Trophoblast cell (in vitro differentiated cells and primary cell): ENCODE measurements around the gene CABCOCO1.

Source experiments
- DNase-seq, 2 donors: peaks; one replicate each; pipeline ENCODE4 v3.0.0-alpha.2; 2016
- H2AFZ ChIP-seq: 2 replicates; pipeline ENCODE4 v1.6.1; 2013; ENCODE audit warnings: low read length, moderate library complexity, mild to moderate bottlenecking; ENCODE audit not compliant: insufficient read depth, poor library complexity
- H2AK5ac ChIP-seq: 2 replicates; pipeline ENCODE4 v1.6.1; 2013; ENCODE audit warnings: mild to moderate bottlenecking, low read length
- H2BK120ac ChIP-seq: 2 replicates; pipeline ENCODE4 v1.6.1; 2013; ENCODE audit warnings: low read length, mild to moderate bottlenecking, moderate library complexity; ENCODE audit not compliant: insufficient read depth, poor library complexity
- H2BK12ac ChIP-seq: 2 replicates; pipeline ENCODE4 v1.6.1; 2013; ENCODE audit warnings: mild to moderate bottlenecking, low read length, moderate library complexity
- H2BK5ac ChIP-seq: 2 replicates; pipeline ENCODE4 v1.6.1; 2013; ENCODE audit warnings: low read length, low read depth, moderate library complexity, mild to moderate bottlenecking; ENCODE audit not compliant: poor library complexity
- H3K14ac ChIP-seq: 2 replicates; pipeline ENCODE4 v1.6.1; 2013; ENCODE audit warnings: mild to moderate bottlenecking, low read length
- H3K18ac ChIP-seq: 2 replicates; pipeline ENCODE4 v1.6.1; 2013; ENCODE audit warnings: mild to moderate bottlenecking, low read length
- H3K23ac ChIP-seq: 2 replicates; pipeline ENCODE4 v1.6.1; 2013; ENCODE audit warnings: low read length
- H3K27ac ChIP-seq: 2 replicates; pipeline ENCODE4 v1.5.1; 2013; ENCODE audit warnings: low read depth, mild to moderate bottlenecking, inconsistent platforms, low read length, moderate library complexity
- H3K27me3 ChIP-seq: 2 replicates; pipeline ENCODE4 v1.6.1; 2013; ENCODE audit warnings: inconsistent platforms, mild to moderate bottlenecking, low read length, moderate library complexity; ENCODE audit not compliant: insufficient read depth
- H3K36me3 ChIP-seq, 2 experiments: 1 replicate in 1 of 2; 2 replicates in 1 of 2; pipeline ENCODE4 v1.6.1; 2013; ENCODE audit warnings: low read length in 2 of 2, mild to moderate bottlenecking in 2 of 2, moderate library complexity in 1 of 2; ENCODE audit not compliant: insufficient read depth in 2 of 2, control insufficient read depth in 1 of 2
- H3K4ac ChIP-seq: 2 replicates; pipeline ENCODE4 v1.6.1; 2013; ENCODE audit warnings: low read depth, mild to moderate bottlenecking, low read length, moderate library complexity
- H3K4me1 ChIP-seq, 2 experiments: 1 replicate in 1 of 2; 2 replicates in 1 of 2; pipeline ENCODE4 v1.6.1; 2013; ENCODE audit warnings: low read length in 2 of 2, mild to moderate bottlenecking in 2 of 2, moderate library complexity in 1 of 2; ENCODE audit not compliant: insufficient read depth in 2 of 2, control insufficient read depth in 1 of 2
- H3K4me2 ChIP-seq: 2 replicates; pipeline ENCODE4 v1.6.1; 2013; ENCODE audit warnings: inconsistent platforms, mild to moderate bottlenecking, low read length, moderate library complexity
- H3K4me3 ChIP-seq: 2 replicates; pipeline ENCODE4 v1.5.1; 2013; ENCODE audit warnings: mild to moderate bottlenecking, low read depth, low read length, inconsistent platforms
- H3K79me1 ChIP-seq: one replicate; pipeline ENCODE4 v1.6.1; 2013; ENCODE audit warnings: low read length
- H3K79me2 ChIP-seq: 2 replicates; pipeline ENCODE4 v1.6.1; 2013; ENCODE audit warnings: low read length, mild to moderate bottlenecking; ENCODE audit not compliant: control insufficient read depth, insufficient read depth, poor library complexity
- H3K9ac ChIP-seq: 2 replicates; pipeline ENCODE4 v1.6.1; 2013; ENCODE audit warnings: mild to moderate bottlenecking, low read length
- H3K9me3 ChIP-seq: 2 replicates; pipeline ENCODE4 v1.6.1; 2013; ENCODE audit warnings: low read depth, mild to moderate bottlenecking, control low read depth, inconsistent platforms, low read length; ENCODE audit not compliant: insufficient read depth
- H4K12ac ChIP-seq: 2 replicates; pipeline ENCODE4 v1.6.1; 2013; ENCODE audit warnings: low read depth, mild to moderate bottlenecking, low read length, moderate library complexity
- H4K8ac ChIP-seq: 2 replicates; pipeline ENCODE4 v1.6.1; 2013; ENCODE audit warnings: low read depth, mild to moderate bottlenecking, low read length, moderate library complexity
- H4K91ac ChIP-seq: one replicate; pipeline ENCODE4 v1.6.1; 2013; ENCODE audit warnings: low read depth, mild to moderate bottlenecking, low read length, moderate library complexity
- WGBS: extraction: QIAGEN DNeasy Blood & Tissue Kit; methylation state at CpG from one replicate; pipeline ENCODE4 v1.1.7; 2013; ENCODE audit warnings: missing lambda C conversion rate; ENCODE audit not compliant: insufficient read length, insufficient coverage; ENCODE audit errors: extremely low coverage; 5-methylcytosine and 5-hydroxymethylcytosine counted together

The CABCOCO1 gene

DNA sequence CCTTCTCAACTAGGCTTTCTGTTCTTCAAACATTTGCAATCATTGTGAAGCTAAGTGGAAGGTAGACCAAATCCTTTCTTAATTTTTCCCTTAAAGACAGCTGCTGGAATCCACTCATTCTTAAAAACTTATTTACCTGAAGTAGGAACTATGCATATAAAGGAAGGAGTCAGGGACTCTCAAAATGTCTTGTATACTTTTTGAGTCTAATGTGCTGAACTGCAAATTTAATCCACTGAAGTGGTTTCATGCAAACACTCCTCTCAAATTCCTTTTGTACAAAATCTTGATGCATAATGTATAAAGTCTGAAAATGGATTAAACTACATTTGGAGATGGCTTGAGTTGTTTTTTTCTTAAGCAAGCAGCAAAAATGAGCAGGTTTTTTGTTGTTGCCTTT lies 118.0 kb downstream of the CABCOCO1 start:
- Histone ChIP-seq H3K79me1 (no peaks in the 10 kb centered on the region), H2BK12ac (no peak overlapping the region), H3K27me3 (no peaks in the 10 kb centered on the region), H3K4ac (no peak overlapping the region), H4K12ac (no peak overlapping the region), H4K8ac (no peak overlapping the region), H3K14ac (no peak overlapping the region), H3K4me2 (no peak overlapping the region), H3K9me3 (no peaks in the 10 kb centered on the region), H3K36me3 (no peaks in the 10 kb centered on the region), H3K79me2 (no peaks in the 10 kb centered on the region), H3K27ac (no peak overlapping the region), H3K4me3 (no peak overlapping the region), H3K9ac (no peak overlapping the region), H2AFZ (no peak overlapping the region), H2BK5ac (no peak overlapping the region), H2BK120ac (no peak overlapping the region), H3K18ac (no peak overlapping the region), H3K4me1 (peaks cover 0 to 3% of the 10 kb centered on the region in 2 experiments), H3K23ac (no peak overlapping the region), H4K91ac (no peak overlapping the region), H2AK5ac (no peak overlapping the region)
- no peak for DNase-seq

- Histone ChIP-seq H3K23ac (no peak overlapping the region), H3K4ac (no peak overlapping the region), H4K12ac (no peak overlapping the region), H3K4me1 (peaks cover 0 to 3% of the 10 kb centered on the region in 2 experiments), H4K91ac (no peak overlapping the region), H3K27ac (no peak overlapping the region), H2BK120ac (no peak overlapping the region), H2AK5ac (no peak overlapping the region), H3K18ac (no peak overlapping the region), H3K79me2 (no peaks in the 10 kb centered on the region), H2BK12ac (no peak overlapping the region), H3K9ac (no peak overlapping the region), H3K4me3 (no peak overlapping the region), H3K4me2 (no peak overlapping the region), H3K14ac (no peak overlapping the region), H4K8ac (no peak overlapping the region), H3K36me3 (no peaks in the 10 kb centered on the region), H3K79me1 (no peaks in the 10 kb centered on the region), H2BK5ac (no peak overlapping the region), H3K27me3 (no peaks in the 10 kb centered on the region), H3K9me3 (no peaks in the 10 kb centered on the region), H2AFZ (no peak overlapping the region)
- no peak for DNase-seq
Observed at GRCh38 chr10:61781969-61782403, 119.3 kb downstream of the CABCOCO1 start.

DNA sequence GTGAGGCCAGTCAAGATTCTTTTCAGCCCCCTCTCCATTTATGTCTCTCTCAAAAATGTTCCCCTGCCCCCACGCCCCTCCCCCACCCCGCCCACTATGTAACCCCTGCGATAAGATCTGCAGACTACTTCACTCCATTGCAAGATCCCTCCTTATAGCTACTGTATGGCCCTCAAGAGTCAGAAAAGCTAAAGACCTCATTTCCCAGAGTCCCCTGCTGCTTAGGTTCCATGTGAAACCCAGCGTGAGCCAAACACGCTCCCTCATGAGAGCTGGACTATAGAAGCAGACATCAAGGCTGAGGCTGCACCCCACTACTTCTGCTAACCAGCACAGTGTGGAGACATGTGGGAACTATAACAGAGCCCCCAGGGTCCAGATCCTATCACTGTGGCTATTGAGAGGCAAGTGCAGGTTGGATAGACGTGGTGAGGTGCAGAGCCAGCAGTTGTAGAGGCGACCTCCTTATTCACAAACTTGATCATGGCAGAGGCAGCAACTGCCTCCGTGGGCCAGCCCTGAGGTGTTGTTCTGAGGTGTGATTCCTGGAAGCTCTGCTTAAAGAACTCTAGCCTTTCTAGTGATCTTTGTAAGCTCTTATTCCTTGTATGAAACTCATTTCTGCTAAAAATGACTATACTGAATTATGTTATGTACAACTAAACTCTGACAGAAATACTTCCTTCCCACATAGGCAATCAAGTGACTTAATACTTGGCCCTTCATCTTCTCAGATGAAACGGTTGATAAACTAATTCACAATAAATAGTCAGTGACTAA lies 121.8 kb downstream of the CABCOCO1 start:
- Histone ChIP-seq H3K27me3 (no peaks in the 10 kb centered on the region), H3K4ac (no peak overlapping the region), H3K36me3 (no peaks in the 10 kb centered on the region), H3K9me3 (no peaks in the 10 kb centered on the region), H2AFZ (no peak overlapping the region), H3K4me1 (peaks cover 0 to 3% of the 10 kb centered on the region in 2 experiments), H2BK12ac (no peak overlapping the region), H3K27ac (no peak overlapping the region), H3K18ac (no peak overlapping the region), H3K14ac (no peak overlapping the region), H4K12ac (no peak overlapping the region), H2AK5ac (no peak overlapping the region), H2BK5ac (no peak overlapping the region), H3K23ac (no peak overlapping the region), H3K79me2 (no peaks in the 10 kb centered on the region), H3K4me2 (no peak overlapping the region), H2BK120ac (no peak overlapping the region), H3K79me1 (no peaks in the 10 kb centered on the region), H3K4me3 (no peak overlapping the region), H3K9ac (no peak overlapping the region), H4K91ac (no peak overlapping the region), H4K8ac (no peak overlapping the region)
- no CpG with 5 or more reads among the region's 9 CpGs for WGBS
- no peak for DNase-seq

GRCh38 chr10:61785473-61786105 lies 122.9 kb downstream of the CABCOCO1 start:
- H3K4me3 ChIP-seq: no peak overlapping the region
- H3K9ac ChIP-seq: no peak overlapping the region
- H2AK5ac ChIP-seq: no peak overlapping the region
- no peak for DNase-seq
- no peaks in the 10 kb centered on the region for H3K36me3 ChIP-seq
- no peaks in the 10 kb centered on the region for H3K9me3 ChIP-seq
- H2BK120ac ChIP-seq: no peak overlapping the region
- no peak overlapping the region for H3K27ac ChIP-seq
- no peak overlapping the region for H4K91ac ChIP-seq
- no peak overlapping the region for H2AFZ ChIP-seq
- H3K23ac ChIP-seq: no peak overlapping the region
- no peak overlapping the region for H3K14ac ChIP-seq
- peaks cover 0 to 3% of the 10 kb centered on the region in 2 experiments for H3K4me1 ChIP-seq
- H4K8ac ChIP-seq: no peak overlapping the region
- H3K4me2 ChIP-seq: no peak overlapping the region
- H3K27me3 ChIP-seq: no peaks in the 10 kb centered on the region
- H3K4ac ChIP-seq: no peak overlapping the region
- no peaks in the 10 kb centered on the region for H3K79me2 ChIP-seq
- WGBS: no CpG with 5 or more reads among the region's 3 CpGs
- H2BK12ac ChIP-seq: no peak overlapping the region
- no peaks in the 10 kb centered on the region for H3K79me1 ChIP-seq
- H3K18ac ChIP-seq: no peak overlapping the region
- H4K12ac ChIP-seq: no peak overlapping the region
- no peak overlapping the region for H2BK5ac ChIP-seq
